GM12878 (cell line): ENCODE results near the gene MAPK8IP3. TPM values are rescaled to one million over a fixed set of nuclear protein-coding genes. Genes with fewer than 3 reads are reported as not detected.
"Not testable (repeated sequence)": the region's sequence is repeated elsewhere in the genome, so short reads cannot be mapped to it uniquely, and the experiment has no call there.

ENCODE experiments used
- ATAC-seq: fragments of 200-7000 bp; cut with Tn5 transposase; 3 replicates; pipeline ENCODE4 v1.9.1; 2020; ENCODE audit warnings: mild to moderate bottlenecking, moderate library complexity
- BruUV-seq: library from RNA; stranded (reverse); fragments of 400-500 nt; replicated peaks from 2 replicates; lab custom pipeline; 2021; lab: Mats Ljungman, UMichigan
- CTCF ChIA-PET: fragments of 300-600 bp; sonication (Branson Sonifier 250); formaldehyde crosslinking; extraction: SDS; loops from one replicate; lab custom pipeline; 2021; ENCODE audit warnings: inconsistent platforms; lab: Yijun Ruan, JAX
- POLR2A ChIA-PET: fragments of 350-600 bp; formaldehyde crosslinking; extraction: SDS; loops from one replicate; lab custom pipeline; 2021; ENCODE audit warnings: inconsistent platforms; lab: Charles Lee
- RAD21 ChIA-PET: fragments of 300-600 bp; sonication (Branson Sonifier 250); formaldehyde crosslinking; loops from one replicate; lab custom pipeline; 2023; ENCODE audit warnings: antibody characterized with exemption; ENCODE audit not compliant: unreplicated experiment; lab: Charles Lee
- SMC1A ChIA-PET: fragments of 300-600 bp; sonication (Branson Sonifier 250); formaldehyde crosslinking; loops from one replicate; lab custom pipeline; 2023; ENCODE audit not compliant: unreplicated experiment, uncharacterized antibody; lab: Charles Lee
- DNase-seq: peaks from one replicate; pipeline ENCODE4 v3.0.0-alpha.2; 2011; ENCODE audit warnings: low read depth, low spot score
- FAIRE-seq: peaks from 3 replicates; lab custom pipeline; 2011; peaks lifted over from hg19 to GRCh38; lab: Jason Lieb, UNC
- H2AFZ ChIP-seq: 2 replicates; pipeline ENCODE4 v1.6.0; 2011; ENCODE audit warnings: low read depth, low read length, control low read depth; ENCODE audit not compliant: control insufficient read depth
- H3K27ac ChIP-seq: 2 replicates; pipeline ENCODE4 v1.5.1; 2011; ENCODE audit warnings: control low read depth; ENCODE audit not compliant: control insufficient read depth, insufficient read depth
- H3K27me3 ChIP-seq, 2 experiments: replicated peaks in 1 of 2; 2 replicates each; pipeline versions ENCODE4 v1.6.0 to v1.6.1; 2011; ENCODE audit warnings: low read length in 1 of 2; ENCODE audit not compliant: control insufficient read depth in 2 of 2, insufficient read depth in 2 of 2
- H3K36me3 ChIP-seq, 2 experiments: 2 replicates each; pipeline ENCODE4 v1.5.1; 2011; ENCODE audit warnings: low read length in 1 of 2; ENCODE audit not compliant: control insufficient read depth in 2 of 2, insufficient read depth in 2 of 2
- H3K4me1 ChIP-seq: 2 replicates; pipeline ENCODE4 v1.6.1; 2011; ENCODE audit warnings: mild to moderate bottlenecking, low read length, moderate library complexity, mixed read lengths; ENCODE audit not compliant: control insufficient read depth, insufficient read depth
- H3K4me2 ChIP-seq: 2 replicates; pipeline ENCODE4 v1.6.0; 2011; ENCODE audit warnings: control low read depth; ENCODE audit not compliant: control insufficient read depth, insufficient read depth
- H3K4me3 ChIP-seq: fragments of 200-600 bp; sonication (generic); 2 replicates; pipeline ENCODE4 v1.5.1; 2016
- H3K79me2 ChIP-seq: 2 replicates; pipeline ENCODE4 v1.6.0; 2011; ENCODE audit warnings: low read length; ENCODE audit not compliant: control insufficient read depth, insufficient read depth
- H3K9ac ChIP-seq: 2 replicates; pipeline ENCODE4 v1.8.0; 2011; ENCODE audit warnings: low read length, control low read depth, mixed read lengths; ENCODE audit not compliant: control insufficient read depth, insufficient read depth
- H3K9me3 ChIP-seq: replicated peaks from 3 replicates; pipeline ENCODE4 v1.5.1; 2011; ENCODE audit warnings: mild to moderate bottlenecking, low read length; ENCODE audit not compliant: control insufficient read depth, insufficient read depth
- H4K20me1 ChIP-seq: 2 replicates; pipeline ENCODE4 v1.6.0; 2011; ENCODE audit not compliant: control insufficient read depth, insufficient read depth
- CREM ChIP-seq: IDR thresholded peaks from 2 replicates; pipeline ENCODE4 v1.6.1; 2014; ENCODE audit warnings: antibody characterized with exemption, low read depth
- MYC ChIP-seq: IDR thresholded peaks from 2 replicates; pipeline ENCODE4 v1.6.1; 2011; ENCODE audit warnings: mild to moderate bottlenecking, low read length, moderate library complexity, inconsistent platforms; ENCODE audit not compliant: insufficient read depth, insufficient replicate concordance, insufficient read length, severe bottlenecking
- POLR2A ChIP-seq: IDR thresholded peaks from 2 replicates; pipeline ENCODE4 v1.6.1; 2011; ENCODE audit warnings: low read depth, mild to moderate bottlenecking, low read length
- RFX5 ChIP-seq: IDR thresholded peaks from 2 replicates; pipeline ENCODE4 v1.6.1; 2011; ENCODE audit warnings: low read depth, low read length, improper control_type of control experiment
- WGBS: methylation state at CpG from one replicate; pipeline ENCODE4 v1.1.6; 2016; ENCODE audit warnings: low lambda C conversion rate; ENCODE audit not compliant: insufficient replicate concordance, insufficient coverage; ENCODE audit errors: missing lambda C conversion rate; 5-methylcytosine and 5-hydroxymethylcytosine counted together
- in situ Hi-C: fragments of 300-500 bp; cut with MboI; formaldehyde crosslinking; loops from 9 replicates; pipeline ENCODE4 v1.14.3; 2018; ENCODE audit warnings: mixed read lengths
- intact Hi-C: fragments of 100-400 bp; cut with micrococcal nuclease; formaldehyde crosslinking; loops from one replicate; pipeline ENCODE4 v1.14.2; 2022; ENCODE audit not compliant: unreplicated experiment
- polyA plus RNA-seq, 11 experiments: library from polyadenylated mRNA; depleted of rRNA in 4 of 11; unstranded in 6 of 11; stranded (reverse) in 5 of 11; fragments of >200 nt; fragmentation: Nextera tagmentation in 4 of 11; fragmentation: Illumina TruSeq in 1 of 11; extraction: Ambion mirVana in 4 of 11; extraction: Trizol in 1 of 11; gene quantifications; 1 replicate in 1 of 11; 2 replicates in 10 of 11; pipeline versions ENCODE4 v1.2.1 to v1.2.3, GENCODE V29; 2011 to 2016; ENCODE audit warnings: inconsistent platforms in 2 of 11, missing spikeins in 2 of 11, low read depth in 1 of 11
- total RNA-seq, 4 experiments: library from RNA; depleted of rRNA in 3 of 4; stranded (reverse); fragments of >200 nt in 3 of 4; fragmentation: Illumina TruSeq in 1 of 4; extraction: Trizol in 1 of 4; gene quantifications; 2 replicates each; pipeline versions ENCODE4 v1.2.1 to v1.2.3, GENCODE V29; 2013 to 2021

MAPK8IP3 gene
- total and polyA plus RNA-seq, 10 of the 15 experiments (the other 5 are each of a cell fraction or from before 2014, with no cell fraction given), result 0.06 to 67.9 (median 18.2) TPM

- CTCF ChIA-PET, result no interaction called here
- WGBS, result 90% methylated on average over 14 of the region's 14 CpGs
- POLR2A ChIA-PET, result no interaction called here
- H3K9me3 ChIP-seq, result peaks cover 6% of the 10 kb centered on the region; the same call in 1 of the 3 replicates
- no peaks in the 10 kb centered on the region for H3K27me3 ChIP-seq
- TF ChIP-seq RFX5 (no peak), MYC (no peak), POLR2A (no peak), CREM (no peak)
- TF ChIP-seq, all 136 proteins: peak for 0
- no peak overlapping the region for H3K4me3 ChIP-seq
- ATAC-seq (no peak), FAIRE-seq (no peak), DNase-seq (no peak)
- H3K4me2 ChIP-seq, result no peak overlapping the region
- no peak overlapping the region for H2AFZ ChIP-seq
- H3K27ac ChIP-seq, result no peak overlapping the region
- BruUV-seq, result no TSS peak
- RAD21 ChIA-PET, result no interaction called here
- H3K4me1 ChIP-seq, result no peaks in the 10 kb centered on the region
- in situ Hi-C loops (no loop called here), intact Hi-C loops (no loop called here)
- no peak overlapping the region for H3K9ac ChIP-seq
- peaks cover 0 to 35% of the 10 kb centered on the region in 2 experiments for H3K36me3 ChIP-seq
- SMC1A ChIA-PET, result no interaction called here
- H4K20me1 ChIP-seq, result no peaks in the 10 kb centered on the region; the same call in 1 of the 2 replicates
- H3K79me2 ChIP-seq, result no peaks in the 10 kb centered on the region; the same call in 1 of the 2 replicates
Measured at GRCh38 chr16:1732071-1732470, 26.1 kb downstream of the MAPK8IP3 start.

DNA sequence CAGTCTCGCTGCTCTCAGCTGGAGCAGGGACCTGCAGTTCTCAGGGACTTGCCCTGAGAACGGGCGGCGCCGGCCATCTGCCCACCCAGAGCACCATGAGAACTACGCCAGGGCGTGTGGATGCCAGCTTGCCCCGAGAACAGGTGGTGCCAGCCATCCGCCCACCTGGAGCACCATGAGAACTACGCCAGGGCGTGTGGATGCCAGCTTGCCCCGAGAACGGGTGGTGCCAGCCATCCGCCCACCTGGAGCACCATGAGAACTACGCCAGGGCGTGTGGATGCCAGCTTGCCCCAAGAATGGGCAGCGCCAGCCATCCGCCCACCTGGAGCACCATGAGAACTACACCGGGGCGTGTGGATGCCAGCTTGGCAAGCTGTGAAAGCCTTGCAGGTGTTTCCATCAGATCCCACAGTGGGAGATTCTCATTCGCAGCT, 26.6 kb downstream of the MAPK8IP3 start:
- DNase-seq, H2AFZ ChIP-seq, CTCF ChIA-PET, RAD21 ChIA-PET, H3K4me1 ChIP-seq, intact Hi-C loops, H3K27me3 ChIP-seq, ATAC-seq, SMC1A ChIA-PET, H3K4me3 ChIP-seq, H3K79me2 ChIP-seq, H3K4me2 ChIP-seq, FAIRE-seq, H3K9me3 ChIP-seq, H3K27ac ChIP-seq, BruUV-seq, POLR2A ChIA-PET, H3K9ac ChIP-seq, H4K20me1 ChIP-seq, in situ Hi-C loops: not testable (repeated sequence)
- H3K36me3 ChIP-seq, result peaks cover 0 to 30% of the 10 kb centered on the region in 2 experiments
- WGBS, result 97% methylated on average over 21 of the region's 21 CpGs
